Measurements from ENCODE around the gene CYBC1.

Gene CYBC1

DNA sequence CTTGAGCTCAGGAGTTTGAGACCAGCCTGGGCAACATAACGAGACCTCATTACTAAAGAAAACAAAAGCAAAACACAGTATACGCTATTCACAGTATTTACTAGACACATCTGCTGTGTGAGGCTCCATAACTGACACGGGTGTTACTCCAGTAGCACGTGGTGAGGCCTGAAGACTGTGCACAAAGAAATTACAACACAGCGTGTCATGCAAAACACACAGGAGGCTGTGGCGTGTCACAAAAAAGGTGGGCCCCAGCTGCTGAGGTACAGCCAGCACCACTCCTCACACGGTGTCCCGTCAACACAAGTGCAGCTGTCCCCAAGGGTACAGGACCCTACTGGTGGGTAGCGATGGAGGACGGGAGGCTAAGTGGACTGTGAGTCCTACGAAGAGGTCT, 2.7 kb downstream of the CYBC1 start:
- no peak for DNase-seq (ENCODE audit: low read depth in 2 of 2)

DNA sequence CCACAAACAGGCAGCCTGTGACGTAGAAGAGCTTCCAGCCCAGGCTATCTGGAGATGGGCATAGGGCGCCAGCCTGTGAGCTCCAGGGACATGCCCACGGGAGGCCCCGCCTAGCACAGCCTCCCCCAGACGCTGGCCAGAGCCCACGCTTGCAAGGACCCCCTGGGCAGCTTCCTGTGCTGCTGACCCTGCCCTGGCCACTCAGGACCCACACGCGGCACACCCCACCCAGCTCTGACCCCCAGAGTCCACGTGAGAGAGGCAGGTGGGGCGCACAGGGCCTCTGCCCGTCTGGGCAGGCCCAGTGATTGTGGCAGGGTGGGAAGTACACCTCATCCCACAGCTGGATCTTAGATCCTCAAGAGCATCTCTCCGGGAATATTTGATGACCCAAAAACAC, 3.9 kb downstream of the CYBC1 start:
- no peak for DNase-seq (ENCODE audit: low read depth in 2 of 2)

DNA sequence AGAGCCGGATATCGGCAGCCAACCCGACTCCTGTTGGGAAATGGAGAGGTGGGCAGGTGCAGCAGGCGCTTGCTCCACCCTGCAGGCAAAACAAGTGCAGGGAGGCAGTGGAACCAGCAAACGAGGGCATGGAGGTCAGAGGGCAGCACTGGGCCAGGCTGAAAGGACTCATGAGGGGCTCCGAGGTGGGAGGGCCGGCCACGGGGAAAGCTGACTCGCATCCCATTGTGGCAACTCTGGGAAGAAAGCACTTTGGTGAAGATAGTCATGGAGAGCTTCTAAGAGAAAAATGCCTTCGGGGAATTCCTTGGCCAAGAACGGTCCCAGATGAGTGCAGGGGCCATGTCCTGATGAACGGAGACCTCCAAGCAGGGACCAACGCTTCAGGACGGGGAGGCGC, 4.4 kb downstream of the CYBC1 start:
- no peak for DNase-seq (ENCODE audit: low read depth in 2 of 2)

DNA sequence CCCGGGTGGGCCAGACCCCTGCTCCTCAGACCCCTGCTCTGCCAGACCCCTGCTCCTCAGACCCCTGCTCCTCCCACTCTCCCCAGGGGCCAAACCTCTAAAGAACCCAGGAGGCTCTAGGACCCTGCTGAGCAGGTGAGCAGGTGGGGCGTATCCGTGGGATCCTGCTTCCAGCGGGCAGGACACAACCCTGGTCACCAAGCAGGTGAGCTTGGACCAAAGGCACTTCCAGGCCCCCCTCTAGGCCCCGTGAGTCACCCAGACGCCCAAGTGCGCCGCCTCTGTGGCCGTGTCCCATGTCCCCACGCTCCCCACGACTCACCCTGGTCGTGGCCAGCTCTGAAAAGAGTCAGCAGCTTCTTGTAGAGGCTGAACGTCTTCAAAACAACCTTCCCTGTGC, 5.0 kb downstream of the CYBC1 start:
- no peak for DNase-seq (ENCODE audit: low read depth in 2 of 2)

DNA sequence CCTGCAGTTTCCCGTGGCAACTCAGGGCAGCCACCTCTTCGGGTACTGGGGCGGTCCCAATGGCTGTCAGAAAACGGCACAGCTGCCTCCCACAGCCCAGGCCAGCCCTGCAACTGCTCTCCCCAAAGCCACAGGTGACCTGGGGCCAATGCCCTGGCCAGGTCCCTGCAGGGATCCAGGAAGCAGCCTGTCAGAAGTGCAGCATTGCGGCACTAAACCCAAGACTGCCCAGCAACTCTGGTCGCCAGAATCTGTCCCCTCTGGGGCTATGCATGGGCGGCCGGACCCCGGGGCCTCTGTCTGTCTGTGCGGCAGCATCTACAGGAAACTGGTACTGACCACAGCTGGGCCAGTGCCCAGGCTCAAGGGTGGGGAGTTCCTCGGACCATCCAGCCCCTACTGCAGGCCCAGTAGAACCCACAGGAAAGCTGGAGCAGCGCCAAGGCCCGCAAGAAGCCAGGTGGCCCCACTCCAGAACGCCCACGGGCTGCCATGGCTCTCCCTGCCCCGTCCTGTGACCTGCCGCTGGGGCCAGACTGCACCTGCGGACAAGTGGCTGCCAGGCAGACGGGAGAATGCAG, 5.5 kb downstream of the CYBC1 start:
- DNase-seq (ENCODE audit: low read depth in 2 of 2), result no peak

DNA sequence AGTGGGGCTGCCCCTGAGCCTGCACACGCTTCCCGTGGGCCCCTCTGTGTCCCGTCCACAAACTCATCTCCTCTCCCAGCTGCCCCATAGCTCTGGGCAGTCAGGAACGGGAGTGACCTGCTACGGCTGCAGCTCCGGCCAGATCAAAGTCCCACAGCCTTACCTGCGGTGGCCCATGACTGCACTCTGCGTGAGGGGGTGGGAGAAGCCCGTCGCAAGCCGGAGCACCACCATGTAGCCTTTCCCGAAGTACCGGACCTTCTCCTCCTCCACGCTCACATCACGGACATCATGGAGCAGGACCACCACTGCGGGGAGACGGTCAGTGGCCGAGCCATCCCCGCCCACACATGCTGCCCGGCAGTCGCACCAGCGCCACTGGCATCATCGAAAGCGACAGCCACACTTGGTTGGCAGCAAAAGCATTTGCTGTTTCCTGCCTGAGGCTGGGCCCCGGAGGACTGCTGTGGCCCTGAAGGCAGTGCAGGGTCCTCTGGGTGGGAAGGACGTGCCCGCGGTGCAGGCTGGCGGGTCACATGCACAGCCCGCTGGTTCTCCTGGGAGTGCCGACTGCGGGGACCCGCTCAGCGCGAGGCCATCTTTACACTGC, 6.2 kb downstream of the CYBC1 start:
- no peak for DNase-seq (ENCODE audit: low read depth in 2 of 2)

DNA sequence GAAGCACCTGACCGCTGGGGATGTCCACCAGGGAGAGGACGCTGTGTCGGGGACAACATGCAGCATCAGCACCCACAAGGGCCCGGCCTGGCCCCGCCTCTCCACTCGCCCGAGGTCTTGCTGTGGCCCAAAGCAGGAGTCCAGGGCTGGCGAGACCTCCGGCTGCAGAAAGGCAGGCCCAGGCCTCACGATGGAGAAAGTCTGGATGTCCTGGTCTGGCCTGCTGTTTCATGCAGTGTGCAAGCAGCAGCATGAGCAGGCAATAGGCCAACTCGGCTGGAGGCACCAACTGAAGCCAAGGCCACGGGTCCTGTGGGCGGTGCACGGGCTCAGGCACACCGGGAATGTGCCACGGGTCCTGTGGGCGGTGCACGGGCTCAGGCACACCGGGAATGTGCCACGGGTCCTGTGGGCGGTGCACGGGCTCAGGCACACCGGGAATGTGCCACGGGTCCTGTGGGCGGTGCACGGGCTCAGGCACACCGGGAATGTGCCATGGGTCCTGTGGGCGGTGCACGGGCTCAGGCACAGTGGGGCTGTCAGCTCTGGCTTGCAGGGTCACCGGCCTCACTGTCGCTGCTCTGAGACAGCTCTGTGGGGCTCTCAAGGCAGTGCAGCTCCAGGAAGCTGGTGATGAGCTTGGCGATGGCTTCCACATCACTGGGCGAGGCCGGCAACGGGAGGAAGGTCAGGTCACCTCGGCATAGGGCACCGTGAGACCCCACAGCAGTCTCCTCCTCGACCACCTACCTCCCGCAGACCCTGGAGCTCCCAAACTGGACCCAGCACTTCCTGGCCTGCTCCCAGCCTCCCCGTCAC, 6.9 kb downstream of the CYBC1 start:
- DNase-seq (ENCODE audit: low read depth in 2 of 2), result no peak

DNA sequence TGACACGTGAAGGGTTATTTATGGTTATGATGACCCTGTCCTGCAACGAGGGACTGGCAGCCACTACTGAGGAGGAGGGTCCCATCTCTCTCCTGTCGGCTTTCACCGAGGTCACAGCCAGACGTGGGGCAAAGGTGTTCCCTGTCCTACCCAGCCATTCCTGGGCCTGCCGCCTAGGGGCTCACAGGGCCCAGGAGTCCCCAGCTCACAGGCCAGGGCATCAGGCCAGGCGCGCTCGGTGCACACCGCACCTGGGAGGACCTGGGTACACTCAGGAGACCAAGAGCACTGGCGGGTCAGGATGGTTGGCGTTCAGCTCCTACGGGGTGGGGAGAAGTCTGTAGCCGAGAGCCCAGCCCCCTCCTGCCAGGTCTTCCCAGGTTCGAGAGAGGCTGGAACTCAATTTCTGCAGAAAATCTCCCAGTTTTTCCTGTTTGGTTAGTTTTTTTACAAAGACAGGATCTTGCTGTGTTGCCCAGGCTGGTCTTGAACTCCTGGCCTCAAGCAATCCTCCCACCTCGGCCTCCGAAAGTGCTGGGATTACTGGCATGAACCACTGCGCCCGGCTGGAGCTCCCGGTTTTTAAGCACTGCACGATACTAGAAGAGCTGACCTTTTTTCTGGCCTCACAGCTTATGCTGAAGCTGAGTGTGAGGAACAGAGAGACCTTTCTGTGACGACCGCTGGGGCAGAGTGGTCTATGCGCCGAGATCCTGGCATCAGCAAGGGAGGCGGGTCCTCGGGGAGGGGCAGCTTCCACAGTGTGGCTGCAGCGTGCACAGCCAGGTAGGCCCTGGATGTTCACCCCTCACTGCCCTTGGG, 7.7 kb downstream of the CYBC1 start:
- no peak for DNase-seq (ENCODE audit: low read depth in 2 of 2)

DNA sequence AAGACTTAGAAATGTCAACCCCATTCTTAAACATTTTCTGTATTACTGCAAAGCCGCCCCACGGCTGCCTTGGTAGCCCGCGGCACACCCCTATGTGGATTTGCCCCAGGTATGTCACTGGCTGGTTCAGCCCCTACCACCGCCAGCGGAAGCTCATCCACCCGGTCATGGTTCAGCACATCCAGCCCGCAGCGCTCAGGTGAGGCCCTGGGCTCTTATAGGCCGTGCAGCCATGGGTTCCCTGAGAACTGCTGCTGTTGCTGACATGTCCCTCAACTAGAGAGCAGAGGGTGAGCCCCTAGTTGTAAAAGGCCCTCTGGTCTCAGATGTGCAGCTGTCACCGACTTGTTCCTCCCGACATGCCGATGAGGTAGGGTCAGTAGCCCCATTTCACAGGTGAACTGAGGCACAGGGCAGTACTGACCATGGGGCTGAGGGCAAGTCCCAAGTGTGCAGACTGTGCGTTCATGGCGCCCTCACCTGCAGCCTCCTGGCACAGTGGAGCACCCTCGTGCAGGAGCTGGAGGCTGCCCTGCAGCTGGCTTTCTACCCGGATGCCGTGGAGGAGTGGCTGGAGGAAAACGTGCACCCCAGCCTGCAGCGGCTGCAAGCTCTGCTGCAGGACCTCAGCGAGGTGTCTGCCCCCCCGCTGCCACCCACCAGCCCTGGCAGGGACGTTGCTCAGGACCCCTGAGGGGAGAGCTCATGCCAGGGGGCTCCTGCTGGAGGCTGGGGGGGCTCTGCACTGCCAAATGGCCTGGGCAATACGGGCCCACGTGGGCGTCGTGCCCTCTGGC, 8.7 kb downstream of the CYBC1 start:
- no peak for DNase-seq (ENCODE audit: low read depth in 2 of 2)

DNA sequence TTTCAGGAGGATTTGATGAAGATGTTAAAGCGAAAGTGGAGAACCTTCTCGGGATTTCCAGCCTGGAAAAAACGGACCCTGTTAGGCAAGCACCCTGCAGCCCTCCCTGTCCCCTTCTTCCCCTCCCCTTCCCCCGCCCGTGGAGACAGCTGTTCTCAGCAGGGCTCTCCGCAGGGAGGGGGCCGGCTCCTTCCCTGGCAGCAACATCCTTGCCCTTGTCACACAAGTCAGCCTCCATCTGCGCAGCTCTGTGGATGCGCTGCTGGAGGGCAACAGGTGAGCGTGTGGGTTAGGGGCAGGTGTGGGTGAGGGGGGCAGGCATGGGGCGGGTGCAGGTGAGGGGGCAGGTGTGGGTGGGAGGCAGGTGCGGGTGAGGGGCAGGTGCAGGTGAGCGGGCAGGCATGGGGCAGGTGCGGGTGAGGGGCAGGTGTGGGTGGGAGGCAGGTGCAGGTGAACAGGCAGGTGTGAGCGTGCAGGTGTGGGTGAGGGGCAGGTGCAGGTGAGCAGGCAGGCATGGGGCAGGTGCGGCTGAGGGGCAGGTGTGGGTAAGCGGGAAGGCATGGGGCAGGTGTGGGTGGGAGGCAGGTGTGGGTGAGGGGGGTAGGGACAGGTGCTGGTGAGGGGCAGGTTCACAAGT, 9.4 kb downstream of the CYBC1 start:
- no peak for DNase-seq (ENCODE audit: low read depth in 2 of 2)

DNA sequence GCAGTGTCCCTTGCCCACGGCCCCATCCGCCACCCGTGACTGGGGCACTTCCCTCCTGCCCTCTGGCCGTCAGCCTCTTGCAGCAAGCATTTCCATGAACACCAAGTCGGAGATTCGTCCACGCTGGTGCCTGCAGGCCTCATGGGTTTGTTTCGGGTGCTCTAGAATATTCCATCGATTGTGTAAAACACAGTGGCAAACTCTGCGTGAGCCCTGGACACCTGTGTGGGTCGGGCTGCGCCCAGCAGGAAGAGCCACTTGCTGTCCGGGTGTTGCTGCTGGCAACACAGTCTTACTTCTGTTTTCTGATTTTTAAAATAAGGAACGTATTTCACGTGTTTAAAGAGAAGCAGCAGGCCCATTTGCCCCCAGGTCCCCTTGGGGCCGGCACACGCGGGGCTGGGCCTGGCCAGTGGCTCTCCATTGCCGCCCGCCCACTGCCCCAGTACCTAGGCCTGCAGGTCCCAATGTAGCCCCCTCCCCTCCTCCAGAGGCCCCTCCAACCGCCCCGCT, 10.0 kb downstream of the CYBC1 start:
- DNase-seq (ENCODE audit: low read depth in 2 of 2), result no peak

DNA sequence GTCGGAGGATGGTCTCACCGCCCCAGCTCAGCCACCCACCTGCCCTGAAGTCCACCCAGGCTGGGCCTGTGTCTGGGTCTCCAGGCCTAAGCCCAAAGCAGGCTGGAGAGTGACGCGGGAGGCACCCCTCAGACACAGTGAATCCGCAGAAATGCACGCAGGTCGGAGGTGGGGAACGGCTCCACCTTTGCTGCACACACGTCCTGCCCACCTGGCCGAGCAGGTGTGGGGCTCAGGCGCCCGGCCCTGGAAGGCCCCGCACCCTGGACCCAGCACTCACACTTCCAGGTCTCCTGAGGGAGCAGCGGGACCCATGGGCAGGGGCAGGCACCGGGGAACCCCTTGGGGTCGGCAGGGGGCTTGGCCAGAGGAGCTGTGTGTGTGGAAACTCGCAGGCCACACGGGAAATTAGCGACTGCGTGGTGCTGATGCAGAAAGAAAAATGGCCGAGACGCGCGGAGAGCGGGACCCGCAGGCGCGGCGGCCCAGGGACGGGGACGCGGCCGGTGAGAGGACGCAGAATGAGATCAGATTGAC, 10.7 kb downstream of the CYBC1 start:
- DNase-seq (ENCODE audit: low read depth in 2 of 2), result no peak

DNA sequence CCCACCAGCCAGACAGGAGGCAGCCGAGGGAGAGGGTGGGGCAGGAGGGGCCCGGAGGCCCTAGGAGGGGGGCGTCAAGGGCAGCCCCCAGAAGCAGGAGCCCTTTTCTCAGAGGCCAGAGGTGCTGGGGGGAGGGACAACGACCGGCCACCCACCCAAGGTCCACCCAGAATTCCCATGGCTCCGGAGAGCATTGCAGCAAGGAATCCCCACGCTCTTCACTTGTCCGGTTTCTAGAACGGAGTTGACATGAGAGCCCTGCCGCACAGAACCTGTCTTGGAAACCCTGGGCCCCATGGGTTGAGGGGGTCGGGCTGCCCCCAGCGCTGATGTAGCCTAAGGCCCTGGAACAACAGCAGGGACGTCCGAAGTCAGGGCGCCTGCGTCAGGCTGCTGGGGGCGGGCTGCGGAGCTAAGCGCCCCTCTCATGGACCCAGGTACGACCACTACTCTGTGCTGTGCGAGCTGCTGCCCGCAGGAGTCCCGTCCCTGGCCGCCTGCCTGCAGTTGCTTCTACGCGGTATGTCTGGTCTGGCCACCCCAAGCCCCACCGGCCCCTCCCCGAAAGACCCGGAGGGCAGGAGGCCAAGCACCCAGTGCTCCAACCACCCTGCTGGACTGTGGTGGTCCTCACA, 11.2 kb downstream of the CYBC1 start:
- DNase-seq (ENCODE audit: low read depth in 2 of 2), result no peak

DNA sequence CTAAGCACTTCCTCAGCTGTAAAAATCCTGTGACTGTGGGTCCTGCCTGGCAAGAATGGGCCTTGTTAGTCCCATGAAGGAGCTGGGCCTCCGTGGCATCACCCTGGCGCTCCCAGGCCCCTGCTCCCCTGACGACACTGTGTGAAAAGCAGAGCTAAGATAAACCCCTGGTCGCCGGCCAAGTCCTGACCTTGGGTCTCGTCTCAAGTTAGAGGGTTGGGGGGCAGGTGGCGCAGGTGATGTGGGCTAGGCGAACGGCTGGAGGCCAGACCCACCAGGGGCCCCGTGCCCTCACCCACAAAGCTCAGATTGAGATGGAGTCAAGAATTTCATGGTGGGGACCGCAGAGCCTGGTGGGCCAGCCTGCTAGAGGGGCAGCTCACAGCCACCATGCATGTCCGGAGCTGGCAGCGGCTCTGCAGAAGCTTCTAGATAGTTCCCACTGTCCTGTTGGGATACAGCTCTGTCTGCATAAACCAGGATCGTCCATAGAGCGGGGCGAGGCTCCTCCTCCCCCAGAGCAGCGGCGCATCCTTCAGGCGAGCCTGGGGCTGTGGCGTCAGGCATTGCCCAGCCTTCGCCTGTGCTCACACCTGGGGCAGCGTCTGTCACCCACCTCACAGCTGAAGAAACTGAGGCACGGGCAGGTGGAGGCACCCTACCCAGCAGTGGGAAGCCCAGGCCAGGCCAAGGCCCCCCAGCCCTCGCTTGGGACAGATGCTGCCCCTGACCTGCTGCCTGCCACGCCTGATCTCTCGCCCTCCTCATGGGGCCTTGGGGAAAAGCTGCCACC, 12.0 kb downstream of the CYBC1 start:
- DNase-seq (ENCODE audit: low read depth in 2 of 2), result no peak

DNA sequence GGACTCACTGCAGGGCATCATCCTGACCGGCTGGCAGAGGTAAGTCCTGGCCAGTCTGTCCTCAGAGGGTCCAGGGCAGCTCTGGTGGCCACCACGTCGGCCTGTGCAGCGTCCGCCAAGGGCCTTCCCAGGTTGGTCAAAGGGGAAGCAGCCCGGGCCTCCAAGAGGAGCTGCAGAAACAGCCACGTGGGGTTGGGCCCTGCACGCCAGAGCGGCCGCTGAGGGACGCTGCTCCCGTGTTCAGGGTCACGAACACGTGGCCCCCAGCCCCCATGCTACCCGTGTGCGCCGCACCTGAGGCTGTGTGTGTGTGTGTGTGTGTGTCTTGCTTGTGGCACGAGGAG, 13.3 kb downstream of the CYBC1 start:
- no peak for DNase-seq (ENCODE audit: low read depth in 2 of 2)

DNA sequence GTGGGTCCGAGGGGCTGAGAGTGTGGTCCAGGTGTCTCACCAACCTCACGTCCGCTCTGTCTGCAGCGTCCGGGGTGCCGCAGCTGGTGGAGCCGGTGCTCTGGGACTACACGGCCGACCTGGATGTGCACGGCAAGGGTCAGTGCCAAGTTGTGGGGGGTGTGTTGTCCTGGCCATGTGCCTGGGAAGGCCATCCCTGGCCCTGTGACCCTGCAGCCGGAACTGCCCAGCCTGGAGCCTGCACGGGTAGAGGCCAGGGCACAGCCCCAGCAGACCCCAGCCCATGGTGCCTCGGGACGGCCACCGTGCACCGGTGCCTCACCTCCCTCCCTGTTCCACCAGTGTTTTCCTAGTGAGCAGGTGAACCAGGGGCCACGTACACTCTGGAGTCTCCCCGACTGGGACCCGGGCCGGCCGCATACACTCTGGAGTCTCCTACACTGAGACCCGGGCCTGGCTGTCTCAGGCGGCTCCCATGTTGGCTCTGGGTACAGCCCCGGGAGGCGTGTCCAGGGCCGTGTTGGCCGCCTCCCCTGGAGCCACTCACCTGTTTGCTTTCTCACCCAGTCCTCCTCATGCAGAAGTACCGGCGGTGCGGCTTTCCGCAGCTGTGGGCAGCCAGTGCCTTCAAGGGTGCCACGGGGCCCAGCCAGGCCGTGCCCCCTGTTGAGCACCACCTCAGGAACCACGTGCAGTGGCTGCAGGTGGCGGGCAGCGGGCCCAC, 13.8 kb downstream of the CYBC1 start:
- DNase-seq (ENCODE audit: low read depth in 2 of 2), result no peak

DNA sequence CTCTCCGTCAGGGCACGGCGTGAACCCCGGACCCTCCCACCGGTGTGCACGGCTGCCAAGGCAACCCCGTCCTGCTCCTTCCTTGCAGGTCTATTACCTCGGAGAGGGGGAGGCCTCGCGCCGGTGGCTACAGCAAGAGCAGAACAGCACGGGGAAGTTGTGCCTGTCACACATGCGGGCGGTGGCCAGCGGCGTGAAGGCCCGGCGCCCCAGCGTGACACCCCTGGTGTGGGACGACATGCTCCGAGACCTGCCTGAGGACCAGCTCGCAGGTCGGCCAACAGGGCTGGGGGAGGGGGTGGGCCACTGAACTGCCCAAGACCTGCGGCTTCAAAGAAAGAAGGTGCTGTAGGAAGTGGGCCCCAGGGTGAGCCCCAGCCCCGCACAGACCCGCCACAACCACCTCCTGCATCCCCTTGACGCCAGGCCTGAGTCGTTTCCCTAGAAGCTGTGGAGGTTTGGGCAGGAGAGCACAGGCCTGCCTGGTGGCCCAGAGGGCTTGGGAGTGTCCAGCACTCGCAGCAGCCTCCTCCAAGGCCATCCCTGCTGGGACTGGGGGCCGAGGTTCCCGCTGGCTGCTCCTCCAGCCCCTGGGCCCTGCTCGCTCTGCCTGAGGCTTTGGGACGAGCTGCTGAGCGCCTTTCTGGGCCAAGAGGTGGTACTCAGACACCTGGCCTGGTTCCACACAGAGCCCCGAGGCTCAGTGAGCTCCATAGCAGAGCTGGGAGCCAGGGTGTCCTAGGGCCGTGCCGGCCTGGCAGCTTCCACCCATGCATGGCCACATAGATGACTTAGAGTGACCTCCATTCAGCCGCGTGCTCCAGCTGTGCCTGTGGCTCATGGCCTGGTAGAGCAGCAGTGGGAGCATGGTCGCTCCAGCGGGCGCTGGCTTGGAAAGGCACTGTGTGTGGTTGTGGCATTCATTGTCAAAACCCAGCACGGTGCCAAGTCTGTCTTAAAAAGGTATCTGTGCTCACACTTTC, 14.7 kb downstream of the CYBC1 start:
- DNase-seq (ENCODE audit: low read depth in 2 of 2), result no peak

DNA sequence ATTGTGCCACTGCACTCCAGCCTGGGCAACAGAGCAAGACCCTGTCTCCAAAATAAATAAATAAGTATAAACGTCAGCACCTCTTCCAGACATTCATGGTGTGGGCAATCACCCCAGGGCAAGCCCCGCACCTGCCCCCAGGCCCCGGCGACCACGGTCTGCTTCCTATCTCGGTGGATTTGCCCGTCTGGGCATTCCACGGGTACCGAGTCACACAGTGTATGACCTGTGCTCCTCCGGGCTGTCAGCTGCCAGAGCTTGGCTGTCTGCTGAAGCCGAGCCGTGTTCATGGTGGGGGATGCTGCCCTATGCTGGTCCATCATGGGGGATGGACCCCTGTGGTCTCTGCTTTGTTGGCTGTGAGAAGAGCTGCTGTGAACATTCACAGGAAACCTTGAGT, 15.4 kb downstream of the CYBC1 start:
- no peak for DNase-seq (ENCODE audit: low read depth in 2 of 2)
